Measurements from ENCODE around the gene NAALADL2. TPM values are rescaled to one million over a fixed set of nuclear protein-coding genes. Genes with fewer than 3 reads are reported as not detected.
"Not testable (repeated sequence)": the region's sequence is repeated elsewhere in the genome, so short reads cannot be mapped to it uniquely, and the experiment has no call there.

NAALADL2 gene
- total RNA-seq, 1 donor from 2014 or later: 2.9 TPM

DNA sequence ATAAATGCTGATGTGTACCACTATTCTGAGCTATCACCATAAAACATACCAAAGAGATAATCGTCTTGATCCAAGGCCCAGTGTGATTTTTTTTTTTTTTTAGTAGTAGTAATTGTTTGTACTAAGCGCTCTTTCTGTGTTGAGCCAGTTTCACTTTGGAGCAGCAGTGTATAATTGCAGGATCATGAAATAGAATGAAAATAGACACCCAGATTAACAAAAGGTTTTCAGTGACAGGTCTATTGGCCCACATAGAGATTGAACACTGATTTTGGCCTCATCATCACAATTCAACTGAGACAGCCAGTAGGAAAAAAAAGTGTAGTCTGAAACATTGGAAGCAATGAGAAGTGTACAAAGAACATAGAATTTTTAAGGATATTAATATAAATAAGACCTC is 749.8 kb downstream of the NAALADL2 start:
- TF ChIP-seq, protein P1, sequence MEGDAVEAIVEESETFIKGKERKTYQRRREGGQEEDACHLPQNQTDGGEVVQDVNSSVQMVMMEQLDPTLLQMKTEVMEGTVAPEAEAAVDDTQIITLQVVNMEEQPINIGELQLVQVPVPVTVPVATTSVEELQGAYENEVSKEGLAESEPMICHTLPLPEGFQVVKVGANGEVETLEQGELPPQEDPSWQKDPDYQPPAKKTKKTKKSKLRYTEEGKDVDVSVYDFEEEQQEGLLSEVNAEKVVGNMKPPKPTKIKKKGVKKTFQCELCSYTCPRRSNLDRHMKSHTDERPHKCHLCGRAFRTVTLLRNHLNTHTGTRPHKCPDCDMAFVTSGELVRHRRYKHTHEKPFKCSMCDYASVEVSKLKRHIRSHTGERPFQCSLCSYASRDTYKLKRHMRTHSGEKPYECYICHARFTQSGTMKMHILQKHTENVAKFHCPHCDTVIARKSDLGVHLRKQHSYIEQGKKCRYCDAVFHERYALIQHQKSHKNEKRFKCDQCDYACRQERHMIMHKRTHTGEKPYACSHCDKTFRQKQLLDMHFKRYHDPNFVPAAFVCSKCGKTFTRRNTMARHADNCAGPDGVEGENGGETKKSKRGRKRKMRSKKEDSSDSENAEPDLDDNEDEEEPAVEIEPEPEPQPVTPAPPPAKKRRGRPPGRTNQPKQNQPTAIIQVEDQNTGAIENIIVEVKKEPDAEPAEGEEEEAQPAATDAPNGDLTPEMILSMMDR (conservative IDR thresholded peaks at IDR 0.05; ENCODE audit: low read depth, low read length): no peak
- DNase-seq (ENCODE audit: low read depth): no peak
- no peak overlapping the region for H3K4me3 ChIP-seq (ENCODE audit: low read depth, low read length)

DNA sequence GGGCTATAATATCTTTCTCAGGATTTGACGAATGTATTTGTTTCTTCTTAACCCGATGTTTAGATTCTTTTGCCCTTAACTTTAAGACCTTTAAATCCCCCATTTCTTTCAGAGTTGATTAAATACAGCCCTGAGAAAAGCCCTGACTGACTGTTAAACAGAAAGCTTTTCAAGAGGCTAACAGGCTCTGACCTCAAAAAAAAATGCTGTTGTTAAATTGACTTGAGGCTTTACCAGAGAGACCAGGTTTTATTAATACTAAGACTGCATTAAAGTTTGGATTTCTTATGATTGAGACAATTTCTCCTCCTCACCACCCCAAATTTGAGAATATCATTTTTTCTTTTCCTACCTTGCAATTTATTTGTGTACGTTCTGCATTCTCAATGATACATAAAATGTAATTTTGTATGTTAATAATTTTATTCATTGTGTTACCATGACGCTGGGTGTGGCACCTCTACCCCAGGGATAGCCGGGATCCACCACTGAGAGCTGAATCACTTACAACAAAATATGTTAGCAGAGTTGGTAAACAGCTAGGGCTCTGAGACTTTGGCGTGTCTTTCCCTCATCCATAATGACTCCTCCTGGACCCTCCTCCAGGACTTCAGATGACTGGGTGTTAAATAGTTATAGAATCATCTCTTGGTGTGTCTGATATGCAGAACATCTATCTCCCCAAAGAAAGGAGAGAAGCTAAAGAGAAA is 753.5 kb downstream of the NAALADL2 start:
- no peak for DNase-seq (ENCODE audit: low read depth)
- no peak overlapping the region for H3K4me3 ChIP-seq (ENCODE audit: low read depth, low read length)
- TF ChIP-seq, protein P1 (conservative IDR thresholded peaks at IDR 0.05; ENCODE audit: low read depth, low read length): no peak

DNA sequence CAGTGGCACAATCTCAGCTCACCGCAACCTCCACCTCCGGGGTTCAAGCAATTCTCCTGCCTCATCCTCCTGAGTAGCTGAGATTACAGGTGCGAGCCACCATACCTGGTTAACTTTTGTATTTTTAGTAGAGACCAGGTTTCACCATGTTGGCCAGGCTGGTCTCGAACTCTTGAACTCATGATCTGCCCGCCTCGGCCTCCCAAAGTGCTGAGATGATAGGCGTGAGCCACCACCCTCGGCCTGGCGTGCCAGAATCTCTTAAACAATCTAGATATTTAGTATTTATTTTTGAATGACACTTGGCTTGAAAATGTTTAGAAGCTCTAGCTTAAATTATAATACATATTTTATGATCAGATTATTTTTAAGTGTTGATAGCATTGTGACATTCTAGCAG is 755.0 kb downstream of the NAALADL2 start:
- DNase-seq (ENCODE audit: low read depth); H3K4me3 ChIP-seq (ENCODE audit: low read depth, low read length): not testable (repeated sequence)

DNA sequence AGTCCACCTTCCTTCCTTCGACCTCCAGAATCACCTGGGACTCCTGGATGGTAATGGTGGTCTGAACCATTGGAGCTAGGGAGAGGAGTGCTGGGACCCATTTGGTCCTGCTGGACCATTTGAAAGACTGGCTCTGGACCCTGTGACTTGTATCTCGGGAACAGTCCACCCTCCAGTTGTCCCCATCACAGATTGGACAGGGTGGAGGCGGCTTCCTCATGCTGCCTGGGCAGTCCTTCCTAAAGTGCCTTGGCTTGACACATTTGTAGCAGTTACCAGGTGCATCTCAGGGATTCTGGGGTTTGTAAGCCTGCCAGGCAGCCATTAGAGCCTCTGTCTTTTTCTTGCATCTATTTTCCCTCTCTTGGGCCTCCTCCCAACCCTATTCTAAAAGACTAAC is 758.1 kb downstream of the NAALADL2 start:
- DNase-seq (ENCODE audit: low read depth): no peak
- TF ChIP-seq, protein P1 (conservative IDR thresholded peaks at IDR 0.05; ENCODE audit: low read depth, low read length): no peak
- H3K4me3 ChIP-seq (ENCODE audit: low read depth, low read length): no peak overlapping the region

DNA sequence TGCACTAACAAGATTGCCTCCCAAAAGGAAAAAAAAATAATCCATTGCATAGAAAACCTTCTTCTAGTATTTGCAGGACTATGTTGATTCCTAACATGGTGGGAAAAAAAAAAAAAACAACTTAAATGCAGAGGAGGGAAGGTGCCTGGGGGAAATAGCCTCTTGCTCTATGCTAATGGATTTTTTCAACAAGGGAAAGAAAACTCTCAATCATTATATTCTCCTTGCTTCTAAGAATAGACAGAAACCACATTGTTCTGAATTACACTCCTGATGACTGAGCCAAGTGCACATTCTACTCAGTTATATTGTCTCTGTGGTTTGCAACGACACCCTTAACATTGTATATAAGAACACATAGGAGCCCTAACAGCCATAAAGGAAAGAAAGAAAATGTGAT is 760.2 kb downstream of the NAALADL2 start:
- no peak for DNase-seq (ENCODE audit: low read depth)
- TF ChIP-seq, protein P1 (conservative IDR thresholded peaks at IDR 0.05; ENCODE audit: low read depth, low read length): no peak
- no peak overlapping the region for H3K4me3 ChIP-seq (ENCODE audit: low read depth, low read length)

DNA sequence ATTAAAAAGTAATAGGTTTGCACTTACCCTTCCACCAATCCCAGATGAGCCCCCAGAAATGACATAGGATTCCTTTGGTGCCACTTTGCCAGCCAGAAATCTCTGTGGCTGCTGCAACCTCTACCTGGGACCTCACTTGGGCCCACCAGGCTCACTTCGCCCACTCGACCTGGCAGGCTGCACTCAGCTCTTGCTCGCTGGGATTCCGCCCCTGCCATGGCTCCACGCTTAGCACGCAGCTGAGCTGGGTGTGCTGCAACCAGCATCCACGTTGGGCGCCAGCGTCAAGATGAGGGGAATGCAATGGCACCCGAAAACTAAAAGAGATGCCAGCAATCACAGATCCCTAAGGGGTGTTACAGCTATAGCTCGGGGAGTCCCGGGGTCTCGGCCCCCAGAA is 761.0 kb downstream of the NAALADL2 start:
- no peak overlapping the region for H3K4me3 ChIP-seq (ENCODE audit: low read depth, low read length)
- no peak for DNase-seq (ENCODE audit: low read depth)
- TF ChIP-seq, protein P1 (conservative IDR thresholded peaks at IDR 0.05; ENCODE audit: low read depth, low read length): no peak

DNA sequence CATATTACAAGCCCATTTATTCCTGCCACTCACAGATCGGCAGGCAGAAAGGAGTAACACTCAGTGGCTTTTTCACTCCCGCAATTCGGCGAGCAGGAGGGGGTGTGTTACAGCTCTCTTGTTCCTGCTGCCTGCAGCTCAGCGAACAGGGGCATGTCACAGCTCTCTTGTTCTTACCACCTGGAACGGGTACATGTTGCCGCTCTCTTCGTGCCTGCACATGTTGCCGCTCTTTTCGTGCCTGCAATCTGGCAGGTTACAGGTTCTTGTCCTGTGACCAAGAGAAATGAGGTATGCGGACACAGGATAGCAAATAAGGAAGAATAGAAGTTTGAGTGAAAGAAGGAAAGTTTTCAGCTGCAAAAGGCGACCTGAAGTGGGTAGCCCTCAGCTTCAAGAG is 761.4 kb downstream of the NAALADL2 start:
- no peak overlapping the region for H3K4me3 ChIP-seq (ENCODE audit: low read depth, low read length)
- TF ChIP-seq, protein P1 (conservative IDR thresholded peaks at IDR 0.05; ENCODE audit: low read depth, low read length): no peak

More for the DNA sequence above, 761.4 kb downstream of the NAALADL2 start:
- no peak for DNase-seq (ENCODE audit: low read depth)

Data from epithelial cell of proximal tubule (primary cell).